ENCODE measurements around the gene SH3D21. TPM values are rescaled to one million over a fixed set of nuclear protein-coding genes. Genes with fewer than 3 reads are reported as not detected.
A peak's percentile ranks its signal among the peaks of the same experiment; 100 is the strongest.

The SH3D21 gene
- polyA plus RNA-seq, 3 donors, result 0.56 TPM; not detected in 2

- Histone ChIP-seq H4K20me1 (ENCODE audit: insufficient read depth, low read length) (peaks cover 84% of the 10 kb centered on the region), H3K36me3 (replicated peaks in 1 of 2; ENCODE audit: control insufficient read depth in 1 of 2, insufficient read depth in 2 of 2, low read length in 2 of 2) (peaks cover 29 to 64% of the 10 kb centered on the region in 2 donors), H3K4me2 (replicated peaks; ENCODE audit: extremely low read depth, low read length, poor library complexity, severe bottlenecking) (no peak overlapping the region), H3K4me1 (ENCODE audit: control insufficient read depth in 1 of 2, insufficient read depth in 2 of 2, low read length in 2 of 2) (no peaks in the 10 kb centered on the region), H3K27ac (ENCODE audit: low read depth in 1 of 2, low read length in 2 of 2) (peak overlapping the region in 1 of 2 donors; percentile 14), H3K9me3 (replicated peaks in 1 of 2; ENCODE audit: control insufficient read depth in 1 of 2, insufficient read depth in 1 of 2, low read length in 2 of 2) (no peaks in the 10 kb centered on the region), H3K79me2 (ENCODE audit: insufficient read depth, low read length) (peaks cover 86% of the 10 kb centered on the region), H3K4me3 (replicated peaks in 1 of 3; ENCODE audit: low read depth in 2 of 3, low read length in 3 of 3) (no peak overlapping the region), H3K9ac (ENCODE audit: insufficient read depth, low read length, poor library complexity, severe bottlenecking) (no peak overlapping the region), H2AFZ (ENCODE audit: insufficient read depth, low read depth, low read length, poor library complexity, severe bottlenecking) (no peak overlapping the region), H3K27me3 (ENCODE audit: control insufficient read depth in 2 of 2, insufficient read depth in 2 of 2, low read length in 2 of 2) (no peaks in the 10 kb centered on the region)
- H3K27me3 Mint-ChIP-seq (ENCODE audit: low read depth in 3 of 3), result peaks cover 0 to under 1% (median 0%) of the 10 kb centered on the region in 3 donors
- H3K4me1 Mint-ChIP-seq, result no peaks in the 10 kb centered on the region
- no peak for TF ChIP-seq CTCF (IDR thresholded peaks at IDR 0.05)
- no peak overlapping the region for H3K4me3 Mint-ChIP-seq
- intact Hi-C loops (cut with micrococcal nuclease), result no loop called here
- WGBS (ENCODE audit: insufficient coverage), result 100% methylated on average over 1 of the region's 5 CpGs
- no peaks in the 10 kb centered on the region for H3K9me3 Mint-ChIP-seq
- no peak for DNase-seq
- peaks cover 40 to 71% of the 10 kb centered on the region in 2 donors for H3K36me3 Mint-ChIP-seq
- peak overlapping the region in 1 of 7 donors; percentile 2 for H3K27ac Mint-ChIP-seq
These were observed 33.1 kb upstream of the SH3D21 start for GRCh38 chr1:36273024-36273423.

- peak overlapping the region in 1 of 7 donors; percentile 15 for H3K27ac Mint-ChIP-seq
These were observed 32.0 kb upstream of the SH3D21 start for GRCh38 chr1:36274201-36274600.

More at GRCh38 chr1:36274201-36274600, 32.0 kb upstream of the SH3D21 start:
- H3K4me1 ChIP-seq (ENCODE audit: control insufficient read depth in 1 of 2, insufficient read depth in 2 of 2, low read length in 2 of 2), result no peaks in the 10 kb centered on the region
- H4K20me1 ChIP-seq (ENCODE audit: insufficient read depth, low read length), result peaks cover 80% of the 10 kb centered on the region
- H3K4me2 ChIP-seq (replicated peaks; ENCODE audit: extremely low read depth, low read length, poor library complexity, severe bottlenecking), result no peak overlapping the region
- intact Hi-C loops (cut with micrococcal nuclease), result no loop called here
- peaks cover 21 to 52% of the 10 kb centered on the region in 2 donors for H3K36me3 ChIP-seq (replicated peaks in 1 of 2; ENCODE audit: control insufficient read depth in 1 of 2, insufficient read depth in 2 of 2, low read length in 2 of 2)
- no peaks in the 10 kb centered on the region for H3K9me3 ChIP-seq (replicated peaks in 1 of 2; ENCODE audit: control insufficient read depth in 1 of 2, insufficient read depth in 1 of 2, low read length in 2 of 2)
- Mint-ChIP-seq H3K9me3 (no peaks in the 10 kb centered on the region), H3K36me3 (peaks cover 30 to 66% of the 10 kb centered on the region in 2 donors), H3K4me1 (no peaks in the 10 kb centered on the region), H3K27me3 (ENCODE audit: low read depth in 3 of 3) (peaks cover 0 to 2% (median 0%) of the 10 kb centered on the region in 3 donors), H3K4me3 (no peak overlapping the region)
- no CpG with 5 or more reads among the region's 1 CpG for WGBS (ENCODE audit: insufficient coverage)
- no peak for TF ChIP-seq CTCF (IDR thresholded peaks at IDR 0.05)
- H3K79me2 ChIP-seq (ENCODE audit: insufficient read depth, low read length), result peaks cover 86% of the 10 kb centered on the region
- DNase-seq, result no peak
- no peaks in the 10 kb centered on the region for H3K27me3 ChIP-seq (ENCODE audit: control insufficient read depth in 2 of 2, insufficient read depth in 2 of 2, low read length in 2 of 2)
- no peak overlapping the region for H3K9ac ChIP-seq (ENCODE audit: insufficient read depth, low read length, poor library complexity, severe bottlenecking)
- H3K27ac ChIP-seq (ENCODE audit: low read depth in 1 of 2, low read length in 2 of 2), result no peak overlapping the region
- H3K4me3 ChIP-seq (replicated peaks in 1 of 3; ENCODE audit: low read depth in 2 of 3, low read length in 3 of 3), result no peak overlapping the region
- H2AFZ ChIP-seq (ENCODE audit: insufficient read depth, low read depth, low read length, poor library complexity, severe bottlenecking), result no peak overlapping the region

All from CD14-positive monocyte (primary cell).